ENCODE measurements around the gene KCNMB4. TPM values are rescaled to one million over a fixed set of nuclear protein-coding genes. Genes with fewer than 3 reads are reported as not detected.

Gene KCNMB4
- polyA plus RNA-seq, 2 of the 4 experiments (the other 2 are of a cell fraction) = 0.08 to 0.13 TPM

GRCh38 chr12:70443062-70443673 is 77.1 kb downstream of the KCNMB4 start:
- WGBS (ENCODE audit: missing lambda C conversion rate) = 0% methylated on average over 1 of the region's 1 CpG
- H3K4me2 ChIP-seq = no peak overlapping the region
- FAIRE-seq (no peak), DNase-seq (ENCODE audit: low read depth in 1 of 2, low spot score in 1 of 2) (no peak), ATAC-seq (no peak)
- CTCF ChIA-PET = interaction anchor here (1.1 to 1.6 kb wide), 2 partner anchors 10 to 564 kb away, joined by 3 to 4 read pairs; no protein-coding TSS in a partner anchor
- POLR2A ChIA-PET = no interaction called here
- no peak overlapping the region for H3K27ac ChIP-seq
- H3K9me3 ChIP-seq = no peaks in the 10 kb centered on the region; the same call in 2 of the 3 replicates
- TF ChIP-seq MAFK (IDR thresholded peaks at IDR 0.05; ENCODE audit: partially characterized antibody) (peak; percentile 84), NR3C1 (IDR thresholded peaks at IDR 0.05) (no peak), NFE2L2 (conservative IDR thresholded peaks at IDR 0.05; ENCODE audit: low read length) (peak; percentile 27; the same call in 1 of the 2 replicates)
- H3K4me3 ChIP-seq = no peak overlapping the region
- no peaks in the 10 kb centered on the region for H3K4me1 ChIP-seq

- TF ChIP-seq ZC3H11A (IDR thresholded peaks at IDR 0.05) = no peak
- TF ChIP-seq ZFP36 (IDR thresholded peaks at IDR 0.05; ENCODE audit: borderline replicate concordance, partially characterized antibody) = no peak
- TF ChIP-seq SREBF2 (IDR thresholded peaks at IDR 0.05) = no peak
- no peak for TF ChIP-seq EP300 (IDR thresholded peaks at IDR 0.05)
- TF ChIP-seq REST (IDR thresholded peaks at IDR 0.05) = no peak
- no peak for TF ChIP-seq HEYL (CRISPR knock-in tag; IDR thresholded peaks at IDR 0.05)
- TF ChIP-seq HES2 (IDR thresholded peaks at IDR 0.05) = no peak
- no peak for TF ChIP-seq POLR2AphosphoS2 (conservative IDR thresholded peaks at IDR 0.05; ENCODE audit: low read length)
- no peak for TF ChIP-seq JUNB (IDR thresholded peaks at IDR 0.05)
- no peak for TF ChIP-seq NR3C1 (IDR thresholded peaks at IDR 0.05)
- TF ChIP-seq BHLHE40 (IDR thresholded peaks at IDR 0.05; ENCODE audit: low read depth, low read length) = no peak
- no peak for TF ChIP-seq BCL3 (IDR thresholded peaks at IDR 0.05)
- TF ChIP-seq TFCP2L1 (CRISPR knock-in tag; IDR thresholded peaks at IDR 0.05) = no peak
- no peak for TF ChIP-seq CBX2 (IDR thresholded peaks at IDR 0.05; ENCODE audit: borderline replicate concordance, low read depth)
- no peak for TF ChIP-seq MYC (IDR thresholded peaks at IDR 0.05; ENCODE audit: borderline replicate concordance, low read length)
- no peak for TF ChIP-seq FOSB (CRISPR knock-in tag; IDR thresholded peaks at IDR 0.05)
- no peak for TF ChIP-seq NPAS2 (CRISPR knock-in tag; IDR thresholded peaks at IDR 0.05; ENCODE audit: borderline replicate concordance)
- no peak for TF ChIP-seq NFE2L2 (conservative IDR thresholded peaks at IDR 0.05; ENCODE audit: low read length)
- no peak for TF ChIP-seq FOXS1 (CRISPR knock-in tag; IDR thresholded peaks at IDR 0.05)
- Histone ChIP-seq H3K27ac (no peak overlapping the region), H3K4me3 (no peak overlapping the region), H3K9me3 (no peaks in the 10 kb centered on the region; the same call in 2 of the 3 replicates), H3K4me1 (no peaks in the 10 kb centered on the region), H3K4me2 (no peak overlapping the region)
- DNase-seq (ENCODE audit: low read depth in 1 of 2, low spot score in 1 of 2) = no peak
- 26% methylated on average over 4 of the region's 4 CpGs for WGBS (ENCODE audit: missing lambda C conversion rate)
- ATAC-seq = no peak
- POLR2A ChIA-PET = no interaction called here
- no peak for FAIRE-seq
- CTCF ChIA-PET = no interaction called here
Observed at GRCh38 chr12:70444903-70445302, 78.8 kb downstream of the KCNMB4 start.
